GM13976 (cell line): ENCODE data around the gene GNPNAT1.
A peak's percentile ranks its signal among the peaks of the same experiment; 100 is the strongest.

Source experiments
- DNase-seq: peaks from one replicate; pipeline ENCODE4 v3.0.0; 2012; ENCODE audit warnings: low spot score
- in situ Hi-C: fragments of 300-500 bp; cut with MboI; formaldehyde crosslinking; loops from one replicate; pipeline ENCODE4 v1.12.0; 2022; ENCODE audit warnings: low sequenced_read_pairs, mixed read lengths, inconsistent platforms; ENCODE audit not compliant: unreplicated experiment
- TF ChIP-seq, protein P1 (sequence below): IDR thresholded peaks from 2 replicates; pipeline ENCODE4 v1.5.1; 2012; ENCODE audit warnings: borderline replicate concordance, mild to moderate bottlenecking; ENCODE audit not compliant: insufficient read depth; ENCODE audit errors: extremely low read depth, missing control alignments, control extremely low read depth

Gene GNPNAT1

DNA sequence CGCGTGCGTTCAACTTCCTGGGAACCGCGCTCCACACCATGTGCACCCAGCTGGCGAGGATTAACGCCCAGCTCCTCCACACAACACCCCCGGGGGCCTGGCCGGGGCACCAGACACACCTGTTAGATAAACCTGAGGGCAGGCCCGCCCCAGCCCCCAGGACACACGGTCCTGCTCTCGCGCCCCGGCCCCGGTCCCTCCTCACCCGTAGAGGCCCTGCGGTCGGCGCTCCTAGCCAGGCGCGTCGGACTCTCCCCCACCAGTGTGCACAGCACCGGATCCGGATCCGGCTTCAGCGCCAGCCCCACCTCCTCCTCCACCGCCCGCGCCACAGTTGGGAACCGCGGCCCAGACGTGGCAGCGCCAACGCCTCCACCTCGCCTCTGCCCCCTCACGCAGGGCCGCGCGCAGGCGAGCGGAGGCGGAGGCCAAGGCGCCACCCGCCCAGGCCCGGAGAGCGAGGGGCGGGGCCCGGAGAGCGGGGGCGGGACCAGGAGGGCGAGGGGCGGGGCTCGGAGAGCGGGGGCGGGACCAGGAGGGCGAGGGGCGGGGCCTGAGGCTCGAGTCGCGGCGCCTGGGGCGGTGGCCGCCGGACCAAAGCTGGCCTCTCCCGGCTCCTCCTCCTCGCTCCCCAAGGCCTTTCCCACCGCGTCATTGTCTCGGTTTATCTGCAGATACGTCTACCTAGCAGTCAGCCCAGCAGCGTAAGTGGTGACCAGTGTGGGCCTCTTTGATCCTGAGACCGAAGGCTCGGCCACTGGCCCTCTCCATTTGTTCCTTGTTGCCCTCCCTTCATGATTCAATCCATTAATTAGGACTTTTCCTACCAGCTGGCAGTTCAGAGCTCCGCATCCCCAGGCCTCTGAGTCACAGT lies at the start of gene GNPNAT1:
TSS of gene GNPNAT1 (minus strand) at position 385 of the 874 bp plus-strand sequence. CDS start 6,957 bp downstream, outside the sequence.
- DNase-seq: peak; percentile 95
- in situ Hi-C loops: no loop called here
- TF ChIP-seq, protein P1, sequence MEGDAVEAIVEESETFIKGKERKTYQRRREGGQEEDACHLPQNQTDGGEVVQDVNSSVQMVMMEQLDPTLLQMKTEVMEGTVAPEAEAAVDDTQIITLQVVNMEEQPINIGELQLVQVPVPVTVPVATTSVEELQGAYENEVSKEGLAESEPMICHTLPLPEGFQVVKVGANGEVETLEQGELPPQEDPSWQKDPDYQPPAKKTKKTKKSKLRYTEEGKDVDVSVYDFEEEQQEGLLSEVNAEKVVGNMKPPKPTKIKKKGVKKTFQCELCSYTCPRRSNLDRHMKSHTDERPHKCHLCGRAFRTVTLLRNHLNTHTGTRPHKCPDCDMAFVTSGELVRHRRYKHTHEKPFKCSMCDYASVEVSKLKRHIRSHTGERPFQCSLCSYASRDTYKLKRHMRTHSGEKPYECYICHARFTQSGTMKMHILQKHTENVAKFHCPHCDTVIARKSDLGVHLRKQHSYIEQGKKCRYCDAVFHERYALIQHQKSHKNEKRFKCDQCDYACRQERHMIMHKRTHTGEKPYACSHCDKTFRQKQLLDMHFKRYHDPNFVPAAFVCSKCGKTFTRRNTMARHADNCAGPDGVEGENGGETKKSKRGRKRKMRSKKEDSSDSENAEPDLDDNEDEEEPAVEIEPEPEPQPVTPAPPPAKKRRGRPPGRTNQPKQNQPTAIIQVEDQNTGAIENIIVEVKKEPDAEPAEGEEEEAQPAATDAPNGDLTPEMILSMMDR: no peak

- TF ChIP-seq, protein P1: no peak
- DNase-seq: no peak
- in situ Hi-C loops: no loop called here
Measured at GRCh38 chr14:52840877-52841276, 49.5 kb upstream of the GNPNAT1 start.

DNA sequence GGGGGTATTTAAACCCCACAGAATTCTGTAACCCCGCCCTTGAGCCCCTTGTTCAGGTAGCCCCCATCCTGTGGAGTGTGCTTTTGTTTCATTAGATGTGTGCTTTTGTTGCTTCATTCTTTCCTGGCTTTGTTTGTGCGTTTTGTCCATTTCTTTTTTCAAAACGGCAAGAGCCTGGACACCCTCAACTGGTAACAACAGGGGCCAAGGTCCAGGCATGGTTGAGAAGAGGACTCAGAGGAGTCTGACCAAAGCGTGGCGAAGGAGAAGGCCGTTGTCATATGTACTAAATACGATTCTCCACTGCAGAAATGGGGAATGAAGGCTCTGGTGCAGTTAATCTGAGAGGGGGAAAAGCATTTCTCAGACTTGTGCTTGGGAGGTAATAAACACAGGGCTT lies 46.0 kb upstream of the GNPNAT1 start:
- TF ChIP-seq, protein P1: no peak
- in situ Hi-C loops: no loop called here
- DNase-seq: no peak

- DNase-seq: no peak
- TF ChIP-seq, protein P1: no peak
- in situ Hi-C loops: no loop called here
Measured at GRCh38 chr14:52836063-52836462, 44.7 kb upstream of the GNPNAT1 start.

- no peak for DNase-seq
- in situ Hi-C loops: no loop called here
- TF ChIP-seq, protein P1: no peak
Measured at GRCh38 chr14:52835122-52835903, 43.9 kb upstream of the GNPNAT1 start.

DNA sequence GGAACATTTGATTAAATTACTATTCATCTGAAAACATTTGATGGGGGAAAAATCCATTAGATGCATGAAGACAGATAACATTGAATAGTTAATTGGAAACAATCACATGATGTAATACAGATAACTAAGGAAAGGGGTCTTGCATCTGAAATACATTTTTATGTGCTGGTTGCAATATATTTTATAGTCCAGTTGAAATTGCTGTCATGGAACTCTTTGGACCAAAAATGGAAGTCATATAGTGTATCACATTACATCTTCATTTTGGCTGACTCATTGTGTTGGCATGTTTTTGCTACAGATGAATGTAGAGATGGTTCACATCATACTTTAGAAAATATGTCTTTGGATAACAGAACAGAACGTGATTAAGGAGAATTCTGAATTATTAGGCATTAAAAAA lies 43.0 kb upstream of the GNPNAT1 start:
- TF ChIP-seq, protein P1: no peak
- in situ Hi-C loops: no loop called here
- no peak for DNase-seq
